Smooth muscle cell (in vitro differentiated cells): Measurements from ENCODE around the gene GPHN. TPM values are rescaled to one million over a fixed set of nuclear protein-coding genes. Genes with fewer than 3 reads are reported as not detected.

Experiments used
- DNase-seq: peaks from one replicate; lab custom pipeline; 2025; ENCODE audit not compliant: unreplicated experiment; lab: John Stamatoyannopoulos, UW
- H2AFZ ChIP-seq: fragments of 200-600 bp; sonication (generic); 2 replicates; pipeline ENCODE4 v1.6.0; 2016; ENCODE audit warnings: antibody characterized with exemption, low read depth, mild to moderate bottlenecking
- H3F3A ChIP-seq: fragments of 200-600 bp; sonication (generic); 2 replicates; pipeline ENCODE4 v1.6.0; 2017; ENCODE audit warnings: antibody characterized with exemption, low read depth
- H3K27ac ChIP-seq: fragments of 200-600 bp; sonication (generic); 2 replicates; pipeline ENCODE4 v1.5.1; 2016; ENCODE audit warnings: low read depth, mild to moderate bottlenecking
- H3K27me3 ChIP-seq: fragments of 200-600 bp; sonication (generic); 2 replicates; pipeline ENCODE4 v1.6.1; 2016; ENCODE audit warnings: low read depth, mild to moderate bottlenecking
- H3K36me3 ChIP-seq: fragments of 200-600 bp; sonication (generic); 2 replicates; pipeline ENCODE4 v1.5.1; 2016; ENCODE audit warnings: low read depth
- H3K4me1 ChIP-seq: fragments of 200-600 bp; sonication (generic); 2 replicates; pipeline ENCODE4 v1.5.1; 2016; ENCODE audit warnings: low read depth
- H3K4me2 ChIP-seq: fragments of 200-600 bp; sonication (generic); 2 replicates; pipeline ENCODE4 v1.6.0; 2016; ENCODE audit warnings: mild to moderate bottlenecking
- H3K4me3 ChIP-seq: fragments of 200-600 bp; sonication (generic); 2 replicates; pipeline ENCODE4 v1.5.1; 2016; ENCODE audit warnings: mild to moderate bottlenecking
- H3K79me2 ChIP-seq: fragments of 200-600 bp; sonication (generic); 2 replicates; pipeline ENCODE4 v1.6.0; 2016; ENCODE audit warnings: low read depth, mild to moderate bottlenecking
- H3K9ac ChIP-seq: fragments of 200-600 bp; sonication (generic); 2 replicates; pipeline ENCODE4 v1.6.0; 2016; ENCODE audit warnings: low read depth
- H3K9me3 ChIP-seq: fragments of 200-600 bp; sonication (generic); replicated peaks from 2 replicates; pipeline ENCODE4 v1.5.1; 2016; ENCODE audit warnings: low read depth
- H4K20me1 ChIP-seq: fragments of 200-600 bp; sonication (generic); 2 replicates; pipeline ENCODE4 v1.6.0; 2016; ENCODE audit warnings: low read depth
- CTCF ChIP-seq: fragments of 200-600 bp; sonication (generic); IDR thresholded peaks from 2 replicates; pipeline ENCODE4 v1.5.1; 2017; ENCODE audit warnings: borderline replicate concordance, mild to moderate bottlenecking, antibody characterized with exemption; ENCODE audit not compliant: insufficient read depth, poor library complexity, severe bottlenecking
- WGBS: methylation state at CpG from one replicate; pipeline ENCODE4 v1.1.7; 2016; ENCODE audit warnings: low lambda C conversion rate; 5-methylcytosine and 5-hydroxymethylcytosine counted together
- polyA plus RNA-seq: library from polyadenylated mRNA; unstranded; fragments of >200 nt; fragmentation: Nextera tagmentation; extraction: Ambion mirVana; gene quantifications from 2 replicates; pipeline ENCODE4 v1.2.1, GENCODE V29; 2016
- total RNA-seq: library from RNA; depleted of rRNA; stranded (reverse); fragments of >200 nt; gene quantifications from 2 replicates; pipeline ENCODE4 v1.2.3, GENCODE V29; 2014

The GPHN gene
- total and polyA plus RNA-seq, 2 experiments from 2014 or later = 8.6 to 18.9 TPM

- DNase-seq = no peak
- Histone ChIP-seq H2AFZ (no peak overlapping the region), H3K9ac (no peak overlapping the region), H3K9me3 (no peaks in the 10 kb centered on the region), H3K79me2 (peaks cover 61% of the 10 kb centered on the region), H3K4me2 (no peak overlapping the region), H3F3A (no peaks in the 10 kb centered on the region), H3K36me3 (no peaks in the 10 kb centered on the region), H3K27ac (no peak overlapping the region), H4K20me1 (peaks cover 40% of the 10 kb centered on the region), H3K4me1 (peaks cover 6% of the 10 kb centered on the region), H3K4me3 (no peak overlapping the region), H3K27me3 (peaks cover 22% of the 10 kb centered on the region)
- no peak for TF ChIP-seq CTCF
- WGBS = 88% methylated on average over 2 of the region's 2 CpGs
Measured at GRCh38 chr14:66514213-66514612, 6.3 kb downstream of the GPHN start.

GRCh38 chr14:66530526-66530925 is 22.6 kb downstream of the GPHN start:
- Histone ChIP-seq H3K79me2 (peaks cover 8% of the 10 kb centered on the region), H4K20me1 (no peaks in the 10 kb centered on the region), H3K4me1 (no peaks in the 10 kb centered on the region), H3K9ac (no peak overlapping the region), H3K27me3 (no peaks in the 10 kb centered on the region), H3F3A (no peaks in the 10 kb centered on the region), H3K4me2 (no peak overlapping the region), H3K9me3 (no peaks in the 10 kb centered on the region), H3K27ac (no peak overlapping the region), H3K36me3 (no peaks in the 10 kb centered on the region), H2AFZ (no peak overlapping the region), H3K4me3 (no peak overlapping the region)
- whole genome bisulfite sequencing = 93% methylated on average over 9 of the region's 9 CpGs
- DNase-seq = no peak
- TF ChIP-seq CTCF = no peak

- Histone ChIP-seq H3K4me1 (peaks cover 5% of the 10 kb centered on the region), H3K79me2 (peaks cover 13% of the 10 kb centered on the region), H3K36me3 (no peaks in the 10 kb centered on the region), H3K4me3 (no peak overlapping the region), H3K4me2 (peak overlapping the region; percentile 11), H4K20me1 (peaks cover 59% of the 10 kb centered on the region), H3K27ac (no peak overlapping the region), H3F3A (no peaks in the 10 kb centered on the region), H3K9ac (no peak overlapping the region), H3K9me3 (no peaks in the 10 kb centered on the region), H2AFZ (no peak overlapping the region), H3K27me3 (no peaks in the 10 kb centered on the region)
- no peak for TF ChIP-seq CTCF
- WGBS = 30% methylated on average over 3 of the region's 3 CpGs
- no peak for DNase-seq
Measured at GRCh38 chr14:66539034-66539433, 31.1 kb downstream of the GPHN start.

GRCh38 chr14:66540038-66540437 is 32.1 kb downstream of the GPHN start:
- H3K4me3 ChIP-seq = no peak overlapping the region
- no peak for TF ChIP-seq CTCF
- H3K27me3 ChIP-seq = no peaks in the 10 kb centered on the region
- H3K36me3 ChIP-seq = no peaks in the 10 kb centered on the region
- no peak overlapping the region for H3K4me2 ChIP-seq
- 92% methylated on average over 1 of the region's 1 CpG for WGBS
- no peaks in the 10 kb centered on the region for H3F3A ChIP-seq
- H3K79me2 ChIP-seq = peaks cover 7% of the 10 kb centered on the region
- DNase-seq = no peak
- no peak overlapping the region for H3K9ac ChIP-seq
- H2AFZ ChIP-seq = no peak overlapping the region
- H3K4me1 ChIP-seq = peaks cover 5% of the 10 kb centered on the region
- H4K20me1 ChIP-seq = peaks cover 59% of the 10 kb centered on the region
- H3K9me3 ChIP-seq = no peaks in the 10 kb centered on the region
- H3K27ac ChIP-seq = no peak overlapping the region
